ENCODE data around the gene SCAP. TPM values are rescaled to one million over a fixed set of nuclear protein-coding genes. Genes with fewer than 3 reads are reported as not detected.

Gene SCAP
- total and polyA plus RNA-seq, 2 of the 13 experiments (the other 11 are each of a cell fraction or from before 2014, with no cell fraction given): 40.4 to 53.3 TPM

DNA sequence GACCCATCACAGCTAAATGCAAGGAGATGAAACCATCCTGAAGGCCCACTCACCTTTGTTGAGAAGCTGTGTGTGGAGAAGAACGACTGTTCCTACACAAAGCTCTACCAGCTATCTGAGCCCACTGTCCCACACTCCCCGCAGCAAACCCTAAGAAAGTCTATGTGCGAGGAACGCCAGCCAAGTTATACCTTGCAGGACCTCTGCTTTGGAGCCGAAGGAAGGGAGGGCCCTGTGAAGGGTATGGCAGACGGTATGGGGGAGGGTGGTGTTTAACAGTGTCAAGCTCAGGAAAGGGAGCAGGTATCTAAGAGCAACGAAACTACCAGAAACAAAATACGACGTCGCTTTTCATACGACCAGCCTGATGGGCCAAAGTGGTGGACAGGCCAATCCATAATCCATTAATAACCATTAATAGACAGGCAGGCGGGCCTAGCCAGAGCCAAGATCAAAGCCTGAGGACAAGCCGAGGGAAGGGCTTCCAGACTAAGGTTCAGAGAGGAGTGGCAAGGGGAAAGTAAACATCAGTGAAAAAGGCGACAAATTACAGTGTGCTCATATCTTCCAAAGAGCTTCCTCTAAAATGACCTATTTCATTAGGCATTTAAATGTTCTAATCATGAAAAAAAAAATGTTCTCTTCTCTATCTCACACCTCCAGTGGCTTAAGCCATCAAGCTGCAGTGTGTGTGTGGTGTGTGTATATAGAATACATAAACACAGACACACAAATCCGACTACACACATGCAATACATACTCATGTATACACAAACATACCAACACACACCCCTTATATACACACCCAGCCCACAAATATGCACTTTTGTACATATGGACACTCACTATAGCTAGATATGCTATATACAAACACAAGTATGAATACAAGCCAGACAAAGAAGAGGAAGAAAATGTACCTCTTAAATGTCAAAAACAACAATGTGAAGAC, 51.0 kb downstream of the SCAP start (continued):
- TF ChIP-seq ARID3A (IDR thresholded peaks at IDR 0.05; ENCODE audit: low read depth, low read length) (peak; percentile 96), ZSCAN9 (CRISPR knock-in tag; IDR thresholded peaks at IDR 0.05; ENCODE audit: borderline replicate concordance) (no peak), FOXK2 (IDR thresholded peaks at IDR 0.05) (peak; percentile 16; the same call in 1 of the 2 replicates), ZNF274 (CRISPR knock-in tag; IDR thresholded peaks at IDR 0.05) (peak; percentile 63; the same call in 1 of the 2 replicates), ZNF124 (CRISPR knock-in tag; IDR thresholded peaks at IDR 0.05) (no peak), NCOA2 (CRISPR knock-in tag; IDR thresholded peaks at IDR 0.05) (0 out of 2 replicates have a peak, but pooled peaks have one; percentile 20), ATF3 (CRISPR knock-in tag; IDR thresholded peaks at IDR 0.05) (peak; percentile 12; the same call in 1 of the 2 replicates), ATRX (CRISPR knock-in tag; IDR thresholded peaks at IDR 0.05; ENCODE audit: borderline replicate concordance) (no peak), MED1 (CRISPR knock-in tag; IDR thresholded peaks at IDR 0.05) (peak; percentile 48), FOXC1 (CRISPR knock-in tag; IDR thresholded peaks at IDR 0.05; ENCODE audit: borderline replicate concordance) (no peak)
- TF ChIP-seq, protein P1, sequence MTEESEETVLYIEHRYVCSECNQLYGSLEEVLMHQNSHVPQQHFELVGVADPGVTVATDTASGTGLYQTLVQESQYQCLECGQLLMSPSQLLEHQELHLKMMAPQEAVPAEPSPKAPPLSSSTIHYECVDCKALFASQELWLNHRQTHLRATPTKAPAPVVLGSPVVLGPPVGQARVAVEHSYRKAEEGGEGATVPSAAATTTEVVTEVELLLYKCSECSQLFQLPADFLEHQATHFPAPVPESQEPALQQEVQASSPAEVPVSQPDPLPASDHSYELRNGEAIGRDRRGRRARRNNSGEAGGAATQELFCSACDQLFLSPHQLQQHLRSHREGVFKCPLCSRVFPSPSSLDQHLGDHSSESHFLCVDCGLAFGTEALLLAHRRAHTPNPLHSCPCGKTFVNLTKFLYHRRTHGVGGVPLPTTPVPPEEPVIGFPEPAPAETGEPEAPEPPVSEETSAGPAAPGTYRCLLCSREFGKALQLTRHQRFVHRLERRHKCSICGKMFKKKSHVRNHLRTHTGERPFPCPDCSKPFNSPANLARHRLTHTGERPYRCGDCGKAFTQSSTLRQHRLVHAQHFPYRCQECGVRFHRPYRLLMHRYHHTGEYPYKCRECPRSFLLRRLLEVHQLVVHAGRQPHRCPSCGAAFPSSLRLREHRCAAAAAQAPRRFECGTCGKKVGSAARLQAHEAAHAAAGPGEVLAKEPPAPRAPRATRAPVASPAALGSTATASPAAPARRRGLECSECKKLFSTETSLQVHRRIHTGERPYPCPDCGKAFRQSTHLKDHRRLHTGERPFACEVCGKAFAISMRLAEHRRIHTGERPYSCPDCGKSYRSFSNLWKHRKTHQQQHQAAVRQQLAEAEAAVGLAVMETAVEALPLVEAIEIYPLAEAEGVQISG (CRISPR knock-in tag; IDR thresholded peaks at IDR 0.05): peak; percentile 28; the same call in 1 of the 2 replicates
- TF ChIP-seq, protein P2, sequence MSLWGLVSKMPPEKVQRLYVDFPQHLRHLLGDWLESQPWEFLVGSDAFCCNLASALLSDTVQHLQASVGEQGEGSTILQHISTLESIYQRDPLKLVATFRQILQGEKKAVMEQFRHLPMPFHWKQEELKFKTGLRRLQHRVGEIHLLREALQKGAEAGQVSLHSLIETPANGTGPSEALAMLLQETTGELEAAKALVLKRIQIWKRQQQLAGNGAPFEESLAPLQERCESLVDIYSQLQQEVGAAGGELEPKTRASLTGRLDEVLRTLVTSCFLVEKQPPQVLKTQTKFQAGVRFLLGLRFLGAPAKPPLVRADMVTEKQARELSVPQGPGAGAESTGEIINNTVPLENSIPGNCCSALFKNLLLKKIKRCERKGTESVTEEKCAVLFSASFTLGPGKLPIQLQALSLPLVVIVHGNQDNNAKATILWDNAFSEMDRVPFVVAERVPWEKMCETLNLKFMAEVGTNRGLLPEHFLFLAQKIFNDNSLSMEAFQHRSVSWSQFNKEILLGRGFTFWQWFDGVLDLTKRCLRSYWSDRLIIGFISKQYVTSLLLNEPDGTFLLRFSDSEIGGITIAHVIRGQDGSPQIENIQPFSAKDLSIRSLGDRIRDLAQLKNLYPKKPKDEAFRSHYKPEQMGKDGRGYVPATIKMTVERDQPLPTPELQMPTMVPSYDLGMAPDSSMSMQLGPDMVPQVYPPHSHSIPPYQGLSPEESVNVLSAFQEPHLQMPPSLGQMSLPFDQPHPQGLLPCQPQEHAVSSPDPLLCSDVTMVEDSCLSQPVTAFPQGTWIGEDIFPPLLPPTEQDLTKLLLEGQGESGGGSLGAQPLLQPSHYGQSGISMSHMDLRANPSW (CRISPR knock-in tag; IDR thresholded peaks at IDR 0.05; ENCODE audit: borderline replicate concordance): no peak
- TF ChIP-seq, protein P3, sequence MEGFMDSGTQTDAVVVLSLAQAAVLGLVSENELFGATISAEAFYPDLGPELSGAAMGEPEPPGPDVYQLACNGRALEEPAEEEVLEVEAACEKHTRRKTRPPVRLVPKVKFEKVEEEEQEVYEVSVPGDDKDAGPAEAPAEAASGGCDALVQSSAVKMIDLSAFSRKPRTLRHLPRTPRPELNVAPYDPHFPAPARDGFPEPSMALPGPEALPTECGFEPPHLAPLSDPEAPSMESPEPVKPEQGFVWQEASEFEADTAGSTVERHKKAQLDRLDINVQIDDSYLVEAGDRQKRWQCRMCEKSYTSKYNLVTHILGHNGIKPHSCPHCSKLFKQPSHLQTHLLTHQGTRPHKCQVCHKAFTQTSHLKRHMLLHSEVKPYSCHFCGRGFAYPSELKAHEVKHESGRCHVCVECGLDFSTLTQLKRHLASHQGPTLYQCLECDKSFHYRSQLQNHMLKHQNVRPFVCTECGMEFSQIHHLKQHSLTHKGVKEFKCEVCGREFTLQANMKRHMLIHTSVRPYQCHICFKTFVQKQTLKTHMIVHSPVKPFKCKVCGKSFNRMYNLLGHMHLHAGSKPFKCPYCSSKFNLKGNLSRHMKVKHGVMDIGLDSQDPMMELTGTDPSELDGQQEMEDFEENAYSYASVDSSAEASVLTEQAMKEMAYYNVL (CRISPR knock-in tag; IDR thresholded peaks at IDR 0.05; ENCODE audit: borderline replicate concordance): peak; percentile 16; the same call in 1 of the 2 replicates
- TF ChIP-seq, protein P4, sequence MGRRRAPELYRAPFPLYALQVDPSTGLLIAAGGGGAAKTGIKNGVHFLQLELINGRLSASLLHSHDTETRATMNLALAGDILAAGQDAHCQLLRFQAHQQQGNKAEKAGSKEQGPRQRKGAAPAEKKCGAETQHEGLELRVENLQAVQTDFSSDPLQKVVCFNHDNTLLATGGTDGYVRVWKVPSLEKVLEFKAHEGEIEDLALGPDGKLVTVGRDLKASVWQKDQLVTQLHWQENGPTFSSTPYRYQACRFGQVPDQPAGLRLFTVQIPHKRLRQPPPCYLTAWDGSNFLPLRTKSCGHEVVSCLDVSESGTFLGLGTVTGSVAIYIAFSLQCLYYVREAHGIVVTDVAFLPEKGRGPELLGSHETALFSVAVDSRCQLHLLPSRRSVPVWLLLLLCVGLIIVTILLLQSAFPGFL (CRISPR knock-in tag; IDR thresholded peaks at IDR 0.05): no peak

Data from HepG2 (cell line).